HG03095 (cell line): ENCODE results near the gene GNG12.

Experiments used
- ATAC-seq: cut with Tn5 transposase; IDR thresholded peaks from one replicate; pipeline ENCODE4 v1.9.1; 2021; ENCODE audit warnings: moderate library complexity; ENCODE audit not compliant: unreplicated experiment

Gene GNG12

DNA sequence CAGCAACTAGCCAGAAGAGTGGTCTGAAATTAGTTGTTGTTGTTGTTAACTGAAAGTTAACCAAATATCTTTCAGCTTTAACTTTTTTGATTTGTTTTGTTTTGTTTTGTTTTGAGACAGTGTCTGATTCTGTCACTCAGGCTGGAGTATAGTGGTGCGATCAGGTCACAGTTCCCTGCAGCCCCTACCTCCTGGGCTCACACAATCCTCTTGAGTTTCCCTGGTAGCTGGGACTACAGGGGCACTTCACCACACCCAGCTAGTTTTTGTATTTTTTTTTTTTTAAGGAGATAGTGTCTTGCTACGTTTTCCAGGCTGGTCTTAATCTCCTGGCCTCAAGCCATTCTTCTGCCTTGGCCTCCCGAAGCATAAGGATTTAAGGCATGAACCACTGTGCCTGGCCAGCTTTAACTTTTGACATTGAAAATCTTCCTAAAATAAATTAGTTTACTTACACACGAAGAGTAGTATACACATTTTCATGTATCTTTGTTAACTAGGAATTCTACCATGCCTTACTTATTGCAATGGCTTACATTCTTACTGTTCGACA, 45.0 kb downstream of the GNG12 start:
- ATAC-seq, result no peak

DNA sequence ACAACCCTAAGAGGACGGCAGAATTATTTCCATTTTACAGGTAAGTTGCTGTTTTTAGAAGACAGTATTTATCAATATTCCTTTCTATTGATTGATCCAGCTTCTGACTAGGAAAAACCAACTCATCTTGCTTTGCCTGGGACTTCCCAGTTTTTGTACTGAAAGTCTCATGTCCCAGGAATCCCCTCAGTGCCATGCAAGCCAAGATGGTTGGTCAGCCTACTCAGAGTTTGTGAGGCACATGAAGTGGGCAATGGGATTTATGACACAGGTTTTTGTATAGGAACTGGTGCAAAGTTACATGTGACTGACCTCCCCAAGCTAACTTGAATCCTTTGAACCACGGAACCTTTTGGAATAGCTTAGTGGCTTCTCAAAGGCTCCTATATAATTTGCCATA, 45.5 kb downstream of the GNG12 start:
- no peak for ATAC-seq

- ATAC-seq, result no peak
These were observed 47.2 kb downstream of the GNG12 start for GRCh38 chr1:67785847-67786753.

DNA sequence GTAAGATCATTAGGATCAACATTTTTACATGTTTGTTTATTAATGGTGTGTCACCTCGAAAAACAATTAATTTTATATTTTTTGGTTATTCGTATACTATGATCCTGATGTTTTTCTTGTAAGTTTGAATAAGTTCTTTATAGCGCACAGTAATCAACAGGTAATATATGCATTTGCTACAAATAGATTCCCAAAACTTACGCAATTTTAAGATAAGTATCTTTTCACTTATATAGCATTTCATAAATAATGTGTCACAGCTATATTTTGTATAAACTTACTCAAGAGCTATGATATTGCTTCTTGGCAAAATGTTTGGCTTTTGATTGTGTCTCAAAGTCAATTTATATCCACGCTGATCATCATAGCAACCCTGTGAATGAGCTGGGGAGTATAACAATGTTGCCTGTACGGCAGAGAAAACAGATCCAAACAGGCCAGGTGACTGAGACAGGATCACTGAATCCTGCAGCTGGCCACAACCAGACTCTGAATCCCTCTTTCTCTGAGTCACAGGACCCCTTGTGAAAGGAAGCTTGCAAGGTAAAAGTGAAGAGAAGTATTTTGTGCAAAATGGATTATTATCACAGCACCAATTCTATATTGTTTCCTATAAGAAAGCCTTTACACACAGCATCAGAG, 48.6 kb downstream of the GNG12 start:
- no peak for ATAC-seq

DNA sequence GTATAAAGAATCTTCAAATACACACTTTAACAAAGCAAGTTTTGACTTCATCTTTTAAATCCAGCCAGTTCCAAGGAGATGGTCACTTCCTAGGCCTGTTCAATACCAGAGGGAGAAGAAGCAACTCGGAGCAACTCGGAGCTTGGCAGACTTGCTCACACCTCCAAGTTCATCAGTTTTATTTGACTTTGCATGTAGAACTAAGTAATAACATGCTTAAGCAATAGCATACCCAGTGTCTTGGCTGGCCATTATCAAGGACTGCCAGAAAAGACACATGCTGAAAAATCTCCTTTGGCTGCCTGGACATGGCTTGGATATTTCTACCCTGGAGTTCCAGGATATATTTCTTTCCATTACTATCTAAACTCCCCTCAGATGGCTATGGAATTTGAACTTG, 52.6 kb downstream of the GNG12 start:
- no peak for ATAC-seq

GRCh38 chr1:67777440-67777839, 55.8 kb downstream of the GNG12 start:
- ATAC-seq, result no peak

GRCh38 chr1:67777016-67777415, 56.3 kb downstream of the GNG12 start:
- no peak for ATAC-seq

GRCh38 chr1:67773462-67773861, 59.8 kb downstream of the GNG12 start:
- no peak for ATAC-seq

- ATAC-seq, result no peak
These were observed 61.5 kb downstream of the GNG12 start for GRCh38 chr1:67771749-67772148.

DNA sequence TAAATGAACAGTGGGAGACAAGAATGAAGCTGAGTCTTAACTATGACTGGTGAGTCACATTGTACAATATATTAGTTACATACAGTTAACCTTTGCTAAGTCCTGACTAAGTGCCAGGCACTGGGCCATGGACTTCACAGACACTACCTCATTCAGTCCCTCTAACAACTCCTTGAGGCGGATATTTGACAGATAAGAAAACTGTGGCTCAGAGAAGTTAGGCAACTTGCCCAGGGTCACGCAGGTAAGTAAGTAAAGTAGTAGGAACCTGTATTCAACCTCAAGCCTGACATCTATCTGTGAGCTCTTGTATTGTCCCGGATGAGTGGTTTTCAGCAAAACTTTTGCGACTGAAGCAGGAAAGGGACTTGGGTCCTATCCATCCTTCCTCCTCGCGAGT, 62.1 kb downstream of the GNG12 start:
- no peak for ATAC-seq

GRCh38 chr1:67769633-67770256, 63.5 kb downstream of the GNG12 start:
- ATAC-seq, result no peak

DNA sequence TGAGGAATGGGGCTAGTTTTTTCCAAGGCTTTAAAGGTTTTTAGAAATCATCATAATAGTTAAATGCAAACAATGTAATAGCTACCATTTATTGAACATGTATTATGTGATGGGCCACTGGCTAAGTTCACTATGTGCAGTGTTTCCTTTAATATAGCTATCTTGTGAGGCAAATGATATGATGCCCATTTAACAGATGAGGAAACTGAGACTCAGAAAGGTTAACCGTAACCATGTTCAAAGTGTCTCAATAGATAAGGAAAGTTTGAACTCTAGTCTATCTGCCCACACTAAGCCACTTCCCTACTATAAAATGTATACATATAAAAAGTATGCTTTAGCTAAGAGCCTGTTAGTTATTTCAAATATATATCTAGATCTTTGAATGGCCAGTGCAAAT, 64.8 kb downstream of the GNG12 start:
- ATAC-seq, result no peak

- no peak for ATAC-seq
These were observed 66.0 kb downstream of the GNG12 start for GRCh38 chr1:67767103-67767782.

DNA sequence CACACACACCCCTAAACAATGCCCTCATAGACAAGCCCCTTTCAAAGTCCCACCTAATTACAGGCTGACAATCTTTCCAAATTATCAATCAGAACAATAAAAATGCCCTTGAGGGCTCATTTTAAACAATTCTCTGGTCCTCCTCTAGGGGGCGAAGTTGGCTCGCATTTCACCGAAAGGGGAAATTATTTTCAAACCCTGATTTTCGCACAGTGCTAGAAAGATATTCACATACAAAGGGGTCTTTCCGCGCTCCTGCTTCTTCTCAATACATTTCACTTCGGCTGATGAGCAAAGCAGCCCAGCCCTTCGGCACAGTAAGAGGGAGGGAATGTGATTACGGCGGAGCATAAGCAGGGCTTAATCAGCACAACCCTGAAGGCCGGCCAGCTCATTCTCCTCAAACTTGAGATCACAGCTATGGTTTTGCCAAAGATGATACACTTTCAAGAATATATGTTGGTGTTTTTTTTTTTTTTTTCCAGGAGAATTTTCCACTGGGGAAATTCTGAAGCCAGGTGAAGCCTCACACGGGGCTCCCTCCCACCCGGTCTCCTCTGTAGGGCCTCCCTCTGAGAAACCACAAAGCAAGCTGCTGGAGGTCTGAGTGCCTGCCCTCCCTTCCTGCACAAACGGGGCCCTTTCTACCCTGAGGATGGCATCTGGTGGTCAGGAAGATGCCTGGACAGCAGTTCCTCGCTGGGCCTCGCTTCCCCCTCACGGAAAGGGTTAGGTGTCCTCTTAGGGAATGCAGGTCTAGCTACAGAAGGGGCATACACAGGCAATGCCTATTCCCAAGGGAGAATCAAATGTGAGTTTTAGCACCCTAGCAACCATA, 66.9 kb downstream of the GNG12 start:
- no peak for ATAC-seq

- no peak for ATAC-seq
These were observed 68.6 kb downstream of the GNG12 start for GRCh38 chr1:67764633-67765032.

DNA sequence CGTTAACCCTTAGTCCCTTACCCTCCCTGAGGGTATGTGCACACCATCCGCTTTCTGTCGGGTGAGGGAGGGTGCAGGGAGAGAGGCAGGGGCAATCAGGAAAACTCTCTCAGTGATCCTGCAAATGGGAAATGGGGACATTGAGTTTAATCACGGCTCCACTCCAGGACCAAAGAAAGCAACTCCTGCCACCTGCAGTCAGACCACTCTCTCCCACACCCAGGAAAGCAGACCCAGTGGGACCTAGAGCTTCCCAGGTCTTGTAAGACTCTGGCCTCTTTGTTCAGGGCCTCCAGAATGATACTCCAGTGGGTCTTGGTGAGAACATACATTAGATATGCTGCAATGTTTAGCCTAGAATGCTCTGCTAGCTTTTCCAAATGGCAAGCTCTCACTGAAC, 71.5 kb downstream of the GNG12 start:
- no peak for ATAC-seq

GRCh38 chr1:67761091-67761490, 72.2 kb downstream of the GNG12 start:
- ATAC-seq, result no peak

- peak; percentile 99 for ATAC-seq
These were observed 73.0 kb downstream of the GNG12 start for GRCh38 chr1:67760030-67760821.

- ATAC-seq, result peak; percentile 34
These were observed 73.6 kb downstream of the GNG12 start for GRCh38 chr1:67759692-67760029.

GRCh38 chr1:67759066-67759465, 74.2 kb downstream of the GNG12 start:
- ATAC-seq, result no peak
